HAP-1 (cell line): Measurements from ENCODE around the gene ALOX5.
A peak's percentile ranks its signal among the peaks of the same experiment; 100 is the strongest.
"Not testable (repeated sequence)": the region's sequence is repeated elsewhere in the genome, so short reads cannot be mapped to it uniquely, and the experiment has no call there.

Experiments
- DNase-seq, 2 experiments: peaks; one replicate each; pipeline ENCODE4 v3.0.0-alpha.2; 2016 to 2020; ENCODE audit warnings: low spot score in 2 of 2
- H3K27me3 ChIP-seq: fragments of 250-450 bp; sonication (Bioruptor Pico); 2 replicates; pipeline ENCODE4 v1.5.1; 2020; ENCODE audit warnings: low read depth, mild to moderate bottlenecking, moderate library complexity
- H3K36me3 ChIP-seq: fragments of 250-450 bp; sonication (Bioruptor Pico); replicated peaks from 2 replicates; pipeline ENCODE4 v1.5.1; 2020; ENCODE audit warnings: mild to moderate bottlenecking
- H3K4me1 ChIP-seq: fragments of 250-450 bp; sonication (Bioruptor Pico); 2 replicates; pipeline ENCODE4 v1.5.1; 2020; ENCODE audit warnings: mild to moderate bottlenecking
- H3K4me3 ChIP-seq: fragments of 250-450 bp; sonication (Bioruptor Pico); 2 replicates; pipeline ENCODE4 v1.5.1; 2020; ENCODE audit warnings: mild to moderate bottlenecking, moderate library complexity
- H3K9me3 ChIP-seq: fragments of 250-450 bp; sonication (Bioruptor Pico); 2 replicates; pipeline ENCODE4 v1.5.1; 2020; ENCODE audit warnings: mild to moderate bottlenecking, moderate library complexity
- in situ Hi-C: fragments of 300-500 bp; cut with MboI; formaldehyde crosslinking; loops from 3 replicates; pipeline ENCODE4 v1.14.3; 2020; ENCODE audit warnings: low sequenced_read_pairs, inconsistent platforms, mixed read lengths

Gene ALOX5

GRCh38 chr10:45373576-45374349 lies at the start of gene ALOX5:
ALOX5 (plus strand) TSS chr10:45374216; CDS start chr10:45374280, 64 bp downstream.
- no peaks in the 10 kb centered on the region for H3K9me3 ChIP-seq
- DNase-seq = peak; percentile 54 to 91
- no peaks in the 10 kb centered on the region for H3K36me3 ChIP-seq
- peaks cover 12% of the 10 kb centered on the region for H3K27me3 ChIP-seq
- H3K4me1 ChIP-seq = peaks cover 8% of the 10 kb centered on the region
- in situ Hi-C loops = no loop called here
- peak within 1 kb of the TSS; percentile 33 for H3K4me3 ChIP-seq

GRCh38 chr10:45325116-45325515 lies 48.9 kb upstream of the ALOX5 start:
- Histone ChIP-seq H3K9me3 (no peaks in the 10 kb centered on the region), H3K4me3 (no peak overlapping the region), H3K36me3 (no peaks in the 10 kb centered on the region), H3K27me3 (no peaks in the 10 kb centered on the region), H3K4me1 (no peaks in the 10 kb centered on the region)
- in situ Hi-C loops = no loop called here
- DNase-seq = no peak

DNA sequence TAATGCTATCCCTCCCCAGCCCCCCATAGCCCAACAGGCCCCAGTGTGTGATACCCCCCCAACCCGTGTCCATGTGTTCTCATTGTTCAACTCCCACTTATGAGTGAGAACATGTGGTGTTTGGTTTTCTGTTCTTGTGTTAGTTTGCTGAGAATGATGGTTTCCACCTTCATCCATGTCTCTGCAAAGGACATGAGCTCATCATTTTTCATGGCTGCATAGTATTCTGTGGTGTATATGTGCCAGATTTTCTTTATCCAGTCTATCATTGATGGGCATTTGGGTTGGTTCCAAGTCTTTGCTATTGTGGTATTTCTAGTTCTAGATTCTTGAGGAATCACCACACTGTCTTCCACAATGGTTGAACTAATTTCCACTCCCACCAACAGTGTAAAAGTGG lies 47.2 kb upstream of the ALOX5 start:
- H3K4me3 ChIP-seq, in situ Hi-C loops, H3K9me3 ChIP-seq, H3K36me3 ChIP-seq, DNase-seq, H3K4me1 ChIP-seq, H3K27me3 ChIP-seq: not testable (repeated sequence)

- H3K36me3 ChIP-seq, H3K9me3 ChIP-seq, in situ Hi-C loops, H3K4me3 ChIP-seq, H3K27me3 ChIP-seq, DNase-seq, H3K4me1 ChIP-seq: not testable (repeated sequence)
Measured at GRCh38 chr10:45331824-45332223, 42.2 kb upstream of the ALOX5 start.

DNA sequence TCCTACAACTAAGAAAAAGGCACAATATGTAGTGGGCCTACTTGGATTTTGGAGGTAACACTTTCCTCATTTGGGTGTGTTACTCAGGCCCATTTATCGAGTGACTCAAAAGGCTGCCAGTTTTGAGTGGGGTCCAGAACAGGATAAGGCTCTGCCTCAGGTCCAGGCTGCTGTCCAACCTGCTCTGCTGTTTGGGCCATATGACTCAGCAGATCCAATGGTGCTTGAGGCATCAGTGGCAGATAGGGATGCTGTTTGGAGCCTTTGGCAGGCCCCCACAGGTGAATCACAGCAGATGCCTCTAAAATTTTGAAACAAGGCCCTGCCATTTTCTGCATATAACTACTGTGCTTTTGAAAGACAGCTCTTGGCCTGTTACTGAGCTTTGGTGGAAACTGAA lies 34.1 kb upstream of the ALOX5 start:
- no peaks in the 10 kb centered on the region for H3K9me3 ChIP-seq
- in situ Hi-C loops = no loop called here
- H3K36me3 ChIP-seq = no peaks in the 10 kb centered on the region
- no peak overlapping the region for H3K4me3 ChIP-seq
- no peaks in the 10 kb centered on the region for H3K27me3 ChIP-seq
- H3K4me1 ChIP-seq = no peaks in the 10 kb centered on the region
- no peak for DNase-seq

- H3K27me3 ChIP-seq, H3K9me3 ChIP-seq, DNase-seq, H3K4me3 ChIP-seq, H3K36me3 ChIP-seq, H3K4me1 ChIP-seq, in situ Hi-C loops: not testable (repeated sequence)
Measured at GRCh38 chr10:45340420-45340819, 33.6 kb upstream of the ALOX5 start.

- DNase-seq, H3K9me3 ChIP-seq, in situ Hi-C loops, H3K27me3 ChIP-seq, H3K4me1 ChIP-seq, H3K36me3 ChIP-seq, H3K4me3 ChIP-seq: not testable (repeated sequence)
Measured at GRCh38 chr10:45346652-45347335, 27.2 kb upstream of the ALOX5 start.

DNA sequence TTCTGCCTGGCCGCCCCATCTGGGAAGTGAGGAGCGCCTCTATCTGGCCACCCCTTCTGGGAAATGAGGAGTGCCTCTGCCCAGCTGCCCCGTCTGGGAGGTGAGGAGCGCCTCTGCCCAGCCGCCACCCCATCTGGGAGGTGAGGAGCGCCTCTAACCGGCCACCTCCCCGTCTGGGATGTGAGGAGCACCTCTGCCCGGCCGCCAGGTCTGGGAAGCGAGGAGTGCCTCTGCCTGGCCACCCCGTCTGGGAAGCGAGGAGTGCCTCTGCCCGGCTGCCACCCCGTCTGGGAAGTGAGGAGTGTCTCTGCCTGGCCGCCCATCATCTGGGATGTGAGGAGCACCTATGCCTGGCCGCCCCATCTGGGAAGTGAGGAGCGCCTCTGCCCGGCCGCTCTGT lies 26.6 kb upstream of the ALOX5 start:
- H3K27me3 ChIP-seq, H3K4me3 ChIP-seq, in situ Hi-C loops, DNase-seq, H3K9me3 ChIP-seq, H3K4me1 ChIP-seq, H3K36me3 ChIP-seq: not testable (repeated sequence)

DNA sequence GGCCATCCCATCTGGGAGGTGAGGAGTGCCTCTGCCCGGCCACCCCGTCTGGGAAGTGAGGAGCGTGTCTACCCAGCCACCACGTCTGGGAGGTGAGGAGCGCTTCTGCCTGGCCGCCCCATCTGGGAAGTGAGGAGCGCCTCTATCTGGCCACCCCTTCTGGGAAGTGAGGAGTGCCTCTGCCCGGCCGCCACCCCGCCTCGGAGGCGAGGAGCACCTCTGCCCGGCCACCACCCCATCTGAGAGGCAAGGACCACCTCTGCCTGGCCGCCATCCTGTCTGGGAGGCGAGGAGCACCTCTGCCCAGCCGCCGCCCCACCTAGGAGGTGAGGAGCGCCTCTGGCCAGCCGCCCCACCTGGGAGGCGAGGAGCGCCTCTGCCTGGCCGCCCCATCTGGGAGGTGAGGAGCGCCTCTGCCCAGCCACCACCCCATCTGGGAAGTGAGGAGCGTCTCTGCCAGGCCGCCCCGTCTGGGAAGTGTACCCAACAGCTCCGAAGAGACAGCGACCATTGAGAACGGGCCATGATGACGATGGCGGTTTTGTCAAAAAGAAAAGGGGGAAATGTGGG lies 25.7 kb upstream of the ALOX5 start:
- H3K9me3 ChIP-seq, DNase-seq, H3K27me3 ChIP-seq, H3K36me3 ChIP-seq, H3K4me1 ChIP-seq, H3K4me3 ChIP-seq, in situ Hi-C loops: not testable (repeated sequence)

DNA sequence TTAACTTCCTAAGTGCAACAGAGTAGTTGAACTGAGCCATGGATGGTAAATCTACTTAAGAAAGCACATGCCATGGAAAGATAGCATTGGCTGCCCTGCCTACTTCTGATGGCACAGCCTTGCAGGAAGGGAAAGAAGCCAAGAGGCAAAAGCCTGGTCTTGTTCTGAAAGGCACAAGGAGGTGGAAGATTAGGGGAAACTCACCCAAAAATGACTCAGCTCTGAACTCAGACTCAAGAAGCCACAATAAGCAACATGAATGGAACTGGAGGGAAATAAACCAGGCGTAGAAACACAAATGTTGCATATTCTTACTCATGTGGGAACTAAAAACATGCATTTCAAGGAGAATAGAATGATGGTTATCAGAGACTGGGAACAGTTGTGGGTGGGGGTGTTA lies 20.8 kb upstream of the ALOX5 start:
- H3K4me1 ChIP-seq = no peaks in the 10 kb centered on the region
- H3K27me3 ChIP-seq = no peaks in the 10 kb centered on the region
- H3K4me3 ChIP-seq = no peak overlapping the region
- in situ Hi-C loops = no loop called here
- peaks cover 3% of the 10 kb centered on the region; the same call in 1 of the 2 replicates for H3K9me3 ChIP-seq
- H3K36me3 ChIP-seq = no peaks in the 10 kb centered on the region
- no peak for DNase-seq

GRCh38 chr10:45354261-45354660 lies 19.8 kb upstream of the ALOX5 start:
- no peaks in the 10 kb centered on the region for H3K36me3 ChIP-seq
- H3K4me3 ChIP-seq = no peak overlapping the region
- in situ Hi-C loops = no loop called here
- peaks cover under 1% of the 10 kb centered on the region; the same call in 1 of the 2 replicates for H3K9me3 ChIP-seq
- no peaks in the 10 kb centered on the region for H3K27me3 ChIP-seq
- H3K4me1 ChIP-seq = no peaks in the 10 kb centered on the region
- DNase-seq = no peak

DNA sequence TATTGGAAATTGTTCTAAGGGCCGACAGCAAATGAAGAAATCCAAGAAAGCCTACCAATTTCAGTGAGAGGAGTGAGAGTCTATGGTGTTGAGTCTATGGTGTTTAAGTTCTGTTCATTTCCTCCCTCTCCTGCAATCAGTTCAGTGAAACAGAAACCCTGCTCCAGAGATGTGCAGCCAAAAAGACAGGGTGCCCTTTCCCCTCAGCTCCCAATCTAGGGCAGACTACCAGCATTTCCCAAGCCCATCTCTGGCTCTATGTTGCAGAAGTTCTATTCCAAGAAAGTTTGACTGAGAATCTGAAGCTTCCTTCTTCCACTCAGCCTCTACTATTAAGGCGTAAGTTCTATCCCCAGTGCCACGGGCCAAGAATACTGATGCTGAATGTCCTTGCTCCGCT lies 18.5 kb upstream of the ALOX5 start:
- no peaks in the 10 kb centered on the region for H3K36me3 ChIP-seq
- no peaks in the 10 kb centered on the region for H3K27me3 ChIP-seq
- DNase-seq = no peak
- H3K9me3 ChIP-seq = no peaks in the 10 kb centered on the region
- in situ Hi-C loops = no loop called here
- no peak overlapping the region for H3K4me3 ChIP-seq
- no peaks in the 10 kb centered on the region for H3K4me1 ChIP-seq

DNA sequence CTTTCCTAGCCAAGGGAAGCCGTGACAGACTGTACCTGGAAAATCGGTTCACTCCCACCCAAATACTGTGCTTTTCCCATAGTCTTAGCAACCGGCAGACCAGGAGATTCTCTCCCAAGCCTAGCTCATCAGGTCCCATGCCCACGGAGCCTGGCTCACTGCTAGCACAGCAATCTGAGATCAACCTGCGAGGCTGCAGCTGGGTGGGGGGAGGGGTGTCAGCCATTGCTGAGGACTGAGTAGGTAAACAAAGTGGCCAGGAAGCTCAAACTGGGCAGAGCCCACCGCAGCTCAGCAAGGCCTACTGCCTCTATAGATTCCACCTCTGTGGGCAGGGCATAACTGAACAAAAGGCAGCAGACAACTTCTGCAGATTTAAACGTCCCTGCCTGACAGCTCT lies 15.1 kb upstream of the ALOX5 start:
- H3K36me3 ChIP-seq, H3K4me1 ChIP-seq, in situ Hi-C loops, DNase-seq, H3K4me3 ChIP-seq, H3K27me3 ChIP-seq, H3K9me3 ChIP-seq: not testable (repeated sequence)

DNA sequence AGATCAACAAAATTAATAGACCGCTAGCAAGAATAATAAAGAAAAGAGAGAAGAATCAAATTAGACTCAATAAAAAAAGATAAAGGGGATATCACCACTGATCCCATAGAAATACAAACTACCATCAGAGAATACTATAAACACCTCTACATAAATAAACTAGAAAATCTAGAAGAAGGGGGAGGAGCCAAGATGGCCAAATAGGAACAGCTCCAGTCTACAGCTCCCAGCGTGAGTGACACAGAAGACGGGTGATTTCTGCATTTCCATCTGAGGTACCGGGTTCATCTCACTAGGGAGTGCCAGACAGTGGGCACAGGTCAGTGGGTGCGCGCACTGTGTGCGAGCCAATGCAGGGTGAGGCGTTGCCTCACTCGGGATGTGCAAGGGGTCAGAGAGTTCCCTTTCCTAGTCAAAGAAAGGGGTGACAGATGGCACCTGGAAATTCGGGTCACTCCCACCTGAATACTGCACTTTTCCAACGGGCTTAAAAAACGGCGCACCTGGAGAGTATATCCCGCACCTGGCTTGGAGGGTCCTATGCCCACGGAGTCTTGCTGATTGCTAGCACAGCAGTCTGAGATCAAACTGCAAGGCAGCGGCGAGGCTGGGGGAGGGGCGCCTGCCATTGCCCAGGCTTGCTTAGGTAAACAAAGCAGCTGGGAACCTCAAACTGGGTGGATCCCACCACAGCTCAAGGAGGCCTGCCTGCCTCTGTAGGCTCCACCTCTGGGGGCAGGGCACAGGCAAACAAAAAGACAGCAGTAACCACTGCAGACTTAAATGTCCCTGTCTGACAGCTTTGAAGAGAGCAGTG lies 11.8 kb upstream of the ALOX5 start:
- H3K36me3 ChIP-seq, in situ Hi-C loops, H3K9me3 ChIP-seq, H3K4me1 ChIP-seq, H3K27me3 ChIP-seq, H3K4me3 ChIP-seq: not testable (repeated sequence)
- peak in 1 of 2 experiments; percentile 38 for DNase-seq
